G401.6 (cell line): ENCODE measurements around the gene REEP6.
A peak's percentile ranks its signal among the peaks of the same experiment; 100 is the strongest.
"Not testable (repeated sequence)": the region's sequence is repeated elsewhere in the genome, so short reads cannot be mapped to it uniquely, and the experiment has no call there.

Experiments
- FAIRE-seq: peaks from 2 replicates; lab custom pipeline; 2012; peaks lifted over from hg19 to GRCh38; lab: Jason Lieb, UNC

REEP6 gene

DNA sequence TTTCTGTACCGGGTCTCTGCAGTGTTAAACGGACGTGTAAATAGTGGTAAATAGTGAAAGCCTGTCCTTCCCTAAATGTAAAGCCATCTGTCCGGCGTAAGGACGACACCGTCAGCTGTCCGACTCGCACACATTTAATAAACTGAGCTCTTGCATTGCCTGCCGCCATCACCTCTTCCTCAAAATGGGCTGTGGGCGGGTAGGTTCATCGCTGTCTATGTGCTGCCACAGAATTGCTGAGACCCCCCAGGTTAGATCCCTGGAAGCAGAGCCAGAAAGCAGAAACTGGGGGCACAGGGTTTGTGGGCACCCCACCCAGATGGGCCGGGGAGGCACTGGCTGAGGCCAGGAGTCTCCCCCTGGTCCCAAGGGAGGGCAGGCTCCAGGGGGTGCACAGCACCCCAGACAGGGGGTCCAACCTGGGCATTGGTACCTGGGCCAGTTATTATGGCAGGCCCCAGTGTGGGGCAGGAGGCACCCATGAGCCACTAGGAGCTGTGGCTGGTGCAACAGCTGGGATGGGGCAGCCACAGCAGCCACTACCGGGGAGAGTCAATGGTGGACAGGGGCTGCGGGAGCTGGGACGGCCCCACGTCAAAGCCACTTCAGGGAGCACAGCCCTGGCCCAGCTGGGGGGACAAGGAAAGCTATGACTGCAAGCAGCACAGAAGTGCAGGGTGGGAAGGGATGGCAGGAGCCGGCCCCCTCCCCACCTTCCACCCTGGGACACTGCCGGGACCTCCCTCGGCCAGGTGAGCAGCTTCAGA is 17.7 kb upstream of the REEP6 start:
- FAIRE-seq: no peak

DNA sequence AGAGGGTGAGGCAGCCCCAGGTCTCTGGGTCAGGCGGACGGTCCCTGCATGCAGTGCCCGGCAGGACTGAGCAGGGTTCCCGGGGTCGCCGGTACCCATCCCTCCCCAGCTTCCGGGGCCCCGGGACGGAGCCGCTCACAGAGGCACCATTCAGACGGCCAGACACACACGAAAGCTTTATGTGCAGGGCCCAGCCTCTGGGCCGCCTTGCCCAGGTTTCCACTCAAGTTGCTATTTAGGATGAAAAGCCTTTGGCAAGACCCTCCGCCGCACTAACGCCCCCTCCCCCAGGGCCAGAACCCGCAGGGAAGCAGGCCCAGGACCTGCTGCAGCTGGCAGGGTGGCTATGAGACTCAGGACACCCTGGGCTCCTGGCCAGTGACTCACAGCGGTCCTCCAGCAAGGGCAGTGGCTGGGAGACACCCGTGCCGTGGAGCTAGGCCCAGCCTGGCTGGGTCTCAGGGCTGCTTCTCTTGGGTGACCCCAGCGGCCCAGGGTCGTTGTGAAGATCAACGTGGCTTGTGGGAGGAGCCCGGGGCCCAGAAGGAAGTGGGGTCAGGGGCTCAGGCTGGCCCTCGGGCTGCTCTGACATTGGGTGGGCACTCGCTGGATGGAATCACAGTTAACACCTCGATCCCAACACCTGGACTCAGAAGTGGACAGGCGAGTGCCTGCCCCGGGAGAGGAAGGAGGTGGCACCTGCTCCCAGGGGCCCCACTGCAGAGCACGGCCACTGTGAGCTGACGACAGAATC is 16.8 kb upstream of the REEP6 start:
- FAIRE-seq: no peak

DNA sequence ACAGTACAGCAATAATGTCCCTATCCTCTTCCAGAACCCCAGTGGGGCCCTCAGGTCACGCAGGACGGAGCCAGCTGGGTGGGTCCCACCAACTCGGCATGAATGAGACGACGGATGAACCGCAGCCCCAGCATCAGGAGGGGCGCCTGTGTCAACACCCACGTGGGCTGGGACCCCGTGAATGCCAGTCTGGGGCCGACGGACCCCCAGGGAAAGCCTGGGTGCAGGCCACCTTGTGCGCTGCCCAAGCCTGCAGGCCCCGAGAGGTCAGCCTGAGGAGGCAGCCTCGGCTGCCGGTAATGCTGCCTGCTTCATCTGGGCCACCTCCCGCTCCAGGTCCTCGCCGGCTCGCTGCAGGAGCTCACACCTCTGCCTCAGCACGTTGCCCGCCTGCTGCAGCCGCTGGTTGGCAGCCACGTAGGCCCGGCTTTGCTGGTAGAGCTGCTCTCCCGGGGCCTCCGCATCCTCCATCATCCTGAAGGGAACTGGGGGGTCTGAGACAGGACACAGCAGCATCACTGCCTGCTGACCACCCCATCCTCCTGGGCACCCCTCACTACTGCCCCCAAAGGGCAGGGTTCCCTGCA is 16.1 kb upstream of the REEP6 start:
- no peak for FAIRE-seq

GRCh38 chr19:1475751-1476437 is 15.1 kb upstream of the REEP6 start:
- FAIRE-seq: no peak

DNA sequence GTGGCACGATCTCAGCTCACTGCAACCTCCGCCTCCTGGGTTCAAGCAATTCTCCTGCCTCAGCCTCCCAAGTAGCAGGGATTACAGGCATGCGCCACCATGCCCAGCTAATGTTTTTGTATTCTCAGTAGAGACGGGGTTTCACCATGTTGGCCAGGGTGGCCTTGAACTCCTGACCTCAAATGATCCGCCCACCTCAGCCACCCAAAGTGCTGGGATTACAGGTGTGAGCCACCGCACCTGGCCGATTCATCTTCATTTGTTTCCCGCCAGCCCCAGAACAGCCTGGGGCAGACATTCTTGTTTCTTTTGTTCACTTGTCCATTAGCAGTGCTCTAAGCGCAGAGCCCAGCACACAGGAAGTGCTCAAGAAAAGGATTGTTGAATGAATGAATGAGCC is 13.9 kb upstream of the REEP6 start:
- not testable (repeated sequence) for FAIRE-seq

GRCh38 chr19:1478934-1479707 is 11.9 kb upstream of the REEP6 start, which contains the start of gene C19orf25:
C19orf25 (minus strand) TSS chr19:1479215; CDS start chr19:1478903, 312 bp downstream.
- peak; percentile 97 for FAIRE-seq

GRCh38 chr19:1481224-1481892 is 9.6 kb upstream of the REEP6 start:
- FAIRE-seq: no peak

- no peak for FAIRE-seq
Measured at GRCh38 chr19:1481893-1482360, 9.1 kb upstream of the REEP6 start.

GRCh38 chr19:1482361-1483130 is 8.4 kb upstream of the REEP6 start:
- FAIRE-seq: no peak

DNA sequence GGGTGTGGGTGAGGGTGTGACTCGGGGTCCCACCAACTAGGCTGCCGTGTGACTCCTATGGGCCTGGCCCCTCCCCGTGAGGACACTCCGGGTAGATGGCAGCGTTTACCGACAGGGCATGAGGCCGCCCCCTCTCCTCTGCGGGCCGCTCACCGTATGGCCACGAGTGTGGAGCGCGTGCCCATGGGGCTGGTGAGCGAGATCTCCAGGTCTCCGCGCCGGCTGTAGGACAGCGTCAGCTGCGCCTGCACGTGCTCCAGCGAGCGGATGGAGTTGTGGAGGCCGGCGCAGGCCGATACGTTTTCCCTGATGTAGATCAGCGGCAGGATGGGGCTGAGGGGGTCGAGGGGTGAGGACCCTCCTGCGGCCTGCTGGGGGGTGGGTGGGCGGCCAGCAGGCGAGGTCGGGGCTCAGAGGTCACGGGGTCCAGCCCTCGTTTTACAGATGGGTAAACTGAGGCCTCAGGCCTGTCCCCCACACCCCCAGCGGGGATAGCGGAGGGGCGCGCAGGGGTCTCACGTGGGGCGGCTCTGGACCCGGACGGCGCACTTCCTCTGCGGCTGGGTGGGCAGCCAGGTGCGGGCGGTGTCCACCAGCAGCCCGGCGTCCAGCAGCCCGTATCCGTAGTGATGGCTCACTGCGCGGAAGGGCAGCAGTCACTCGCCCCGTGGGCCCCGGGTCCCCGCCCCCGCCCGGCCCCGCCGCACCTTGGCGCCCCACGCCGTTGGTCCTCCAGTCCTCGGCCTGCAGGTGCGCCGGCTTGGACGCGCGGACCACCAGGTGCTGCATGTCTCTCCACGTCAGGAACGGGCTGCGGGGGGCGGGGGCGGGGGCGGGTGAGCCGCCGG is 7.6 kb upstream of the REEP6 start:
- FAIRE-seq: no peak

DNA sequence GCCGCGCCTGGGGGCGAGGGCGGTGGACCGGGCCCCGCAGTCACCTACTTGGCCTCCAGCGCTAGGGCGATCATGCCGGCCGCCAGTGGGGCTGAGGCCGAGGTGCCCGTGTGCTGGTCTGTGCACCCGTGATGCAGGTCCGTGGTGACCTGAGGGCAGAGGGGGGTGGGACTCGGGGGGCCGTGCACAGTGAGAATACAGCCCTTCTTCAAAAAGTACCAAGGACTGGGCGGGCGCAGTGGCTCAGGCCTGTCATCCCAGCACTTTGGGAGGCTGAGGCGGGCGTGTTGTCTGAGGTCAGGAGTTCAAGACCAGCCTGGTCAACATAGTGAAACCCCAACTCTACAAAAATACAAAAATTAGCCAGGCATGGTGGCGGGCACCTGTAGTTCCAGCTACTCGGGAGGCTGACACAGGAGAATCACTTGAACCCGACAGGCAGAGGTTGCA is 7.0 kb upstream of the REEP6 start:
- FAIRE-seq: no peak

DNA sequence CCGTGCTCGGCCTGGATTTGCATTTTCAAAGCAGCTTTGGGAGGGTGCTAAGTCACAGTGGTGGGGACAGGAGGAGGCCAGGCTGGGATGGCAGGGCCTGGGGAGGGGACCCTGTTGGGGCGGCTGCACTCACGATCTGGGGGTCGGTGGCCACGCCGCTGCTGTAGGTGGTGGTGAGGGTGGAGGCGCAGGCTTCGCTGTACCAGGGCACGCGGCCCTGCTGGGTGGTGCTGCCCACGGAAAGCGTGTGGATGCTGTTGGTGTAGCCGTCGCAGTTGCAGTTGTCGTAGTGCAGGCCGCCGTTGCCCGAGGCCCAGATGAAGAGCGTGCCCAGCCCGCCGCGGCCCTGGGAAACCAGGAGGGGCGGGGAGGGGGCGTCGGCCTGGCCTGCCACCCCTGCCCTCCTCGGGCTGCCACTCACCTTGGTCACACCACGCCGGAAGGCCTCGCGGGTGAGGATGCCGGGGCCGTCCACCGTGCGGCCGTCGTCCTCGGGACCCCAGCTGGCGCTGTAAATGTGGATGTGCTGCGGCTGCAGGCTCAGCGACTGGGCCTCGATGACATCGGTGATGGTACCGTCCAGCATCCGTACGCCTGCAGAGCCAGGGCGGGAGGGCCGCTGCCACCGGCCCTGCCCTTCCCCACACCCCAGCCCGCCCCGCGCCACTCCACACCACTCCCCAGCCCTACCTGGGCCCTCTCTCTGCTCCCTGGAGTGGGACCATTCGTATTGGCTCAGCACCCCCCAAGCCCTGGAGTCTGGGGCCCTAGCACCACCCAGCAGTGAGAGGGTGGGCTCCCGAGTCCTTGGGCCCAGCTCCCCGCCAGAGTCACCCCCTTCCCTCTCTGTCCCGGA is 4.0 kb upstream of the REEP6 start:
- no peak for FAIRE-seq

GRCh38 chr19:1487576-1488281 is 3.3 kb upstream of the REEP6 start:
- no peak for FAIRE-seq

- FAIRE-seq: no peak
Measured at GRCh38 chr19:1488282-1488601, 2.7 kb upstream of the REEP6 start.

GRCh38 chr19:1489463-1490310 is 1.3 kb upstream of the REEP6 start:
- FAIRE-seq: no peak

GRCh38 chr19:1490311-1491113 is 469 bp upstream of the REEP6 start, which contains the start of gene PCSK4:
PCSK4 (minus strand) TSS chr19:1490350; CDS start chr19:1490346, 4 bp downstream.
- FAIRE-seq: peak; percentile 99
